ENCODE results near the gene DUSP1.

DUSP1 gene

GRCh38 chr5:172745838-172746237 lies 25.2 kb downstream of the DUSP1 start:
- FAIRE-seq (no peak), DNase-seq (ENCODE audit: low spot score) (no peak)

- FAIRE-seq (no peak), DNase-seq (ENCODE audit: low spot score) (no peak)
These were observed 25.6 kb downstream of the DUSP1 start for GRCh38 chr5:172745406-172745805.

GRCh38 chr5:172744123-172745104 lies 26.6 kb downstream of the DUSP1 start:
- DNase-seq (ENCODE audit: low spot score) (no peak), FAIRE-seq (no peak)

- no peak for FAIRE-seq
These were observed 27.7 kb downstream of the DUSP1 start for GRCh38 chr5:172743112-172743959.

GRCh38 chr5:172741206-172741582 lies 29.8 kb downstream of the DUSP1 start:
- FAIRE-seq (no peak), DNase-seq (ENCODE audit: low spot score) (no peak)

More at GRCh38 chr5:172743112-172743959, 27.7 kb downstream of the DUSP1 start:
- no peak for DNase-seq (ENCODE audit: low spot score)

- DNase-seq (ENCODE audit: low spot score), result peak; percentile 95
- peak; percentile 62 for FAIRE-seq
These were observed 30.4 kb downstream of the DUSP1 start for GRCh38 chr5:172740428-172741205.

- DNase-seq (ENCODE audit: low spot score) (no peak), FAIRE-seq (no peak)
These were observed 31.6 kb downstream of the DUSP1 start for GRCh38 chr5:172739375-172739774.

- DNase-seq (ENCODE audit: low spot score), result no peak
- no peak for FAIRE-seq
These were observed 34.4 kb downstream of the DUSP1 start for GRCh38 chr5:172736508-172737135.

GRCh38 chr5:172735141-172735831 lies 35.7 kb downstream of the DUSP1 start:
- no peak for FAIRE-seq
- no peak for DNase-seq (ENCODE audit: low spot score)

GRCh38 chr5:172733974-172734346 lies 37.0 kb downstream of the DUSP1 start:
- no peak for DNase-seq (ENCODE audit: low spot score)
- no peak for FAIRE-seq

GRCh38 chr5:172733131-172733973 lies 37.6 kb downstream of the DUSP1 start:
- peak; percentile 90 for FAIRE-seq

GRCh38 chr5:172732201-172732865 lies 38.7 kb downstream of the DUSP1 start:
- DNase-seq (ENCODE audit: low spot score) (no peak), FAIRE-seq (no peak)

More at GRCh38 chr5:172733131-172733973, 37.6 kb downstream of the DUSP1 start:
- peak; percentile 98 for DNase-seq (ENCODE audit: low spot score)

- DNase-seq (ENCODE audit: low spot score) (no peak), FAIRE-seq (no peak)
These were observed 39.3 kb downstream of the DUSP1 start for GRCh38 chr5:172731680-172732074.

- DNase-seq (ENCODE audit: low spot score), result peak; percentile 83
- peak; percentile 57 for FAIRE-seq
These were observed 39.9 kb downstream of the DUSP1 start for GRCh38 chr5:172730981-172731679.

GRCh38 chr5:172730222-172730621 lies 40.8 kb downstream of the DUSP1 start:
- DNase-seq (ENCODE audit: low spot score), result no peak
- FAIRE-seq, result no peak

GRCh38 chr5:172729588-172729987 lies 41.4 kb downstream of the DUSP1 start:
- FAIRE-seq (no peak), DNase-seq (ENCODE audit: low spot score) (no peak)

- no peak for FAIRE-seq
These were observed 42.3 kb downstream of the DUSP1 start for GRCh38 chr5:172728481-172729241.

More at GRCh38 chr5:172728481-172729241, 42.3 kb downstream of the DUSP1 start:
- no peak for DNase-seq (ENCODE audit: low spot score)
